HG02798 (cell line): ENCODE data around the gene RIPK3.
A peak's percentile ranks its signal among the peaks of the same experiment; 100 is the strongest.
"Not testable (repeated sequence)": the region's sequence is repeated elsewhere in the genome, so short reads cannot be mapped to it uniquely, and the experiment has no call there.

Experiments used
- ATAC-seq: cut with Tn5 transposase; IDR thresholded peaks from one replicate; pipeline ENCODE4 v1.9.1; 2021; ENCODE audit warnings: mild to moderate bottlenecking; ENCODE audit not compliant: unreplicated experiment, poor library complexity

RIPK3 gene

DNA sequence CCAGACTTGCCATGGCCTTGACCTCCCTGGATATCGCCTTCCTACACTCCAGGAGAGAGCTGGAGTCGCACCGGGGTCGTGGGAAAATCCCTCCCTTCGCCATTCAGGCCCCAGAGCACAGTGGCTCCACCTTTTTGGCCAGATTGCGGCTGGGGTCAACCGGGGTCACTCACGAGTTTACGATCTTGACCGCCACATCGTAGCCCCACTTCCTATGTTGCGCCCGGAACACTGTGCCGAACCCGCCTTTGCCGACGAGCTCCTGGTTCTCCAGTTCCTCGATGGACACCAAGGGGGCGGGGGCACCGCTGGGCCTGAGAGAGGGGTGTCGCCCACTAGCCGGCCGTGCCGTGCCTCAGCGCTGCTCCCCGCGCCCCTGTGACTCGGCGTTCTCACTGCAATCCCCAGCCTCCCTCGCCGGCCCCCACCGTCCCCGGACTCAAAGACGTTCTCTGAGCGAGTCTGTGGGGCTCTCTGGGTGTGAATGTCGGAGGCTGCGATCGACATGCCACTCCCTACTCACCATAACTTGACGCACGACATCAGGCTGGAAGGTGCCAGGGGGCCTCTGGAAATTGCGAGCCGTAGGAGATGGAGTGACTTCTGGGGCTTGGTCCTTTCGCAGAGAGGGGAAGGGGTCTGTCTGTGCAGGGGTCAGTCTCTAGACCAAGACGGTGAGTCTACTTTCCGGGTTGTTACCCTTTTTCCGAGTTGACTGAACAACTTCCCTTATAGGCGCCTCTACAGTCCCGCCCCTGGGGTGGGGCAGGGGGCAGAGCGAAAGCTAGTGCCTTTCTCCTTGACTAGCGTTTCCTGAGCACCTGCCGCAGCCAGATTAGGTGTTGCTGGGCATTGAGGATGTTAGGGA, at the start of gene RIPK3:
TSS of gene RIPK3 (minus strand) at position 708 of the 868 bp plus-strand sequence. CDS start at position 543, 165 bp downstream.
- peak; percentile 80 for ATAC-seq

DNA sequence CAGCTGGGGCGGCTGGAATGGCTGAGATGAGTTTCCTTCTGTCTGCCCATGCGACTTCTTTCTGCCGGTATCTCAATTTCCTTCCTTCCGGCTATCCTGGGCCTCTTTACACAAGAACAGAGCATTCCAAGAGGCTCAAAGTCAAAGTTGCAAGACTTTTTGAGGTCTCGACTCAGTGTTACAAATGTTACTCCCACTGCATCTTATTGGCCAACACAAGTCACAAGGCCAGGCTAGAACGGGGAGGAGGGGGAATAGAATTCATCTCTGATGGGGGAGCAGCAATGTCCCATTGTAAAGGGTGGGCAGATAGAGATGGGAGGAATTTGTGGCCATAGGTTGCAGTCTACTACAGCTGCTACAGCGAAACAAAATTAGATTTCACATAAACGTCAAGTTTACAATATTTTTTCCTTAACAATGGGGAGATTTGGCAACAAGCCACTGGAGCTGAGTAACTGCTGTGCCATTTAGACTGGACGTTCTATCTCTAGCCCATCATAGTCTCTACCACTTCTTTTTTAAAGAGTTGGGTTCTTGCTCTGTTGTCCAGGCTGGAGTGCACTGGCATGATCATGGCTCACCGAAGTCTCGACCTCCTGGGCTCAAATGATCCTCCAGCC, 49.5 kb upstream of the RIPK3 start:
- ATAC-seq = no peak

- ATAC-seq = no peak
Observed at GRCh38 chr14:24388474-24389179, 48.8 kb upstream of the RIPK3 start.

GRCh38 chr14:24387579-24387978, 47.8 kb upstream of the RIPK3 start:
- ATAC-seq = not testable (repeated sequence)

GRCh38 chr14:24387009-24387345, 47.2 kb upstream of the RIPK3 start:
- no peak for ATAC-seq

DNA sequence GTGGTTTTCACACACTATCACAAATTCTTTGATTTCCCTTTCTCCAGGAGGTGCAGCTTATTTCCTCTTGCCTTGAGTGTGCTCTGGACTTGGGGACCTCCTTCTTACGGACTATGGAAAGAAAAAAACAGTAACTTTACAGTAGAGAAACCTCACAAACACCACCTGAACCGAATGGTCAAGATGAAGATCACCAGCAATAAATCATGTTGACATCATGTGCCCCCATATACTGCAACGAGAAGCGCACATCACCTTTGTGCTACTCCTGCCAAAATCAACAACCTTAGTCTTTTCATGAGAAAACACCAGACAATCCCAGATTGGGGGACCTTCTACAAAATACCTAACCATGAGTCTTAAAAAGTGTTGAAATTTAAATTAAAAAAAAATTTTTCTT, 45.7 kb upstream of the RIPK3 start:
- no peak for ATAC-seq

DNA sequence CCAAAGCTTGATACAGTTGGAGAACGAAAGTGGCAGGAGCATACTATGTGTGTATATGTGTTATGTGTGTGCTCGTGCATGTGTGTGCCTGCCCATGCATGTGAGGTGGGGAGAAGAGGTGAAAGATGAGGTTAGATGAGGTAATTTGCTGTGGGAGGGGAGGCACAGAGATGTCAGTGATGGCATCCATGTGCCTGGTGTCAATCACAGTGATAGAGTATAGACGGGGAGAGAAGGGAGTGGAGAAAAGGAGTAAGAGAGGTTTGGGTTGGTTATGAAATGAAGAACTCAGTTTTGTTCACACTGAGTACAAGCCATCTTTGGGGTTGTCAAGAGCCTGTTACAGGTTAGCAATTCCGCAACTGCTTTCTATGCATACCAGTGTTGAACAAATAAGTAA, 44.4 kb upstream of the RIPK3 start:
- no peak for ATAC-seq

GRCh38 chr14:24382064-24382371, 42.2 kb upstream of the RIPK3 start:
- ATAC-seq = no peak

DNA sequence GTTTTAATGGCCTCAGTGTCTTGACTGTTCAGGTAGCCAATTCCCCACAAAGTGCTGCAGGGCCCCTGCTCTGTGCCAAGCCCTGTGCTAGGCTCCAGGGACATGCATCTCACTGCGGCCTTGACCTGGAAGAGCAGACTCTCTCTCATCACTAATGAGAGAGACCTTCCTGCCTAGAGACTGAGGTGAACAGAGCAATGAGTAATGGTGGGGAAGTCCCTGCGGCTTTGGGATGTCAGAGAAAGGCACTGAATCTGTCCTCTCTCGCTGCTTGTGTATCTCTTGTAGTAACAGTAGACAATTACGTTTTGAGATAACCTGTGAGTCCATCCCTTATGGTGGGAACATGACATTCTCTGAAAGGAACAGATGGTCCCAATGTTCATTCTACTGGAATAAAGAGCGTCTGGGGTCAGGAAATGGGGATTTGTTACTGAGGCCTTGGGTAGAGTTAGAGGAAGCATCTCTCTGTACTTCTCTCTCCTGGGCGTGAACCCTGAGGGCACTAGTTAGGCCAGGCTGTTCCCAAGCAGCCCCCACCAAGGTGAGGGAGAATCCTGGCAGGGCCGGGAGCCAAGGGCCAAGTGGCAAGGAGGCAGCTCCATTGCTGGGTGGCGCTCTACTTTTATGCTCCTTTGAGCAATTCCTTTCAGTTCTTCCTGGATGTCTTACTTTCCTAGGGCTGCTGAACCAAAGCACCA, 41.7 kb upstream of the RIPK3 start:
- no peak for ATAC-seq

- no peak for ATAC-seq
Observed at GRCh38 chr14:24379907-24380730, 40.3 kb upstream of the RIPK3 start.

- no peak for ATAC-seq
Observed at GRCh38 chr14:24378981-24379906, 39.5 kb upstream of the RIPK3 start.

DNA sequence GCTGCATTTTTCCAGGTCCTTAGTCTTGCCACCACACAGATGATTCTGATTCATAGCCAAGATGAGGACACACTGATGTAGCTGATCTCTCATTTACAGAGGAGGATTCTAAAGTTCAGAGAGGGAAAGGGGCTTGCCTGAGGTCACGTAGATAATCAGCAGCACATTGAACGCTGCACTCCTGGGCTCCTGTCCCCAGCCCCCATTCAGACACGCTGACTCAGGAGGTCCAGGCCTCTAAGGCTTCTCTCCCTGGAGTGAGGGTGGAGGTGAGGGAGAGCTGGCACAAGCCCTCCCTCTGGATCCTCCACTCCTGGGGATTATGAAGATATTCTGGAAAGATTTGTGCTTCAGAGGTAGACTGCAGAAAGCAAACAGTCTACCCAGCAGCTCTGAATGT, 38.5 kb upstream of the RIPK3 start:
- no peak for ATAC-seq

DNA sequence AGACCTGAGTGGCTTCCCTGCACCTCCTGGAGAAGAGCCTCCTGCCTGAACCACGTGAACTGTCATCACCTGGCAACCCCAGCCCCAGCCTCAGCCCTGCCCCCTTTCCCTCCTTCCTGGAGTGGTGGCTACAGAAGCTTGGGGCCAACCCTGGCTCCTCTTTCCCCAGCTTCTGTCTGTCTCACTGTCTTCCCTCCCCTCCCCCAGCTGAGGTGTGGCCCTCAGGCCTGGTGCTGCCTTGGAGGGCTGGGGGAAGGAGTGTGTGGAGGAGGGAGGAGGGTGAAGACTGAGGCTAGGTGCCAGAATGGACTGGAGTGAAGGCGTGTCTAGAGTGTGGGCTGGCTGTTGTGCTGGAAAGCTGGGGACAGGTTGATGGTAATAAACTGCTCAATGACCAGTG, 37.9 kb upstream of the RIPK3 start:
- ATAC-seq = no peak

GRCh38 chr14:24377126-24377525, 37.3 kb upstream of the RIPK3 start:
- no peak for ATAC-seq

GRCh38 chr14:24376448-24377070, 36.8 kb upstream of the RIPK3 start:
- ATAC-seq = no peak

DNA sequence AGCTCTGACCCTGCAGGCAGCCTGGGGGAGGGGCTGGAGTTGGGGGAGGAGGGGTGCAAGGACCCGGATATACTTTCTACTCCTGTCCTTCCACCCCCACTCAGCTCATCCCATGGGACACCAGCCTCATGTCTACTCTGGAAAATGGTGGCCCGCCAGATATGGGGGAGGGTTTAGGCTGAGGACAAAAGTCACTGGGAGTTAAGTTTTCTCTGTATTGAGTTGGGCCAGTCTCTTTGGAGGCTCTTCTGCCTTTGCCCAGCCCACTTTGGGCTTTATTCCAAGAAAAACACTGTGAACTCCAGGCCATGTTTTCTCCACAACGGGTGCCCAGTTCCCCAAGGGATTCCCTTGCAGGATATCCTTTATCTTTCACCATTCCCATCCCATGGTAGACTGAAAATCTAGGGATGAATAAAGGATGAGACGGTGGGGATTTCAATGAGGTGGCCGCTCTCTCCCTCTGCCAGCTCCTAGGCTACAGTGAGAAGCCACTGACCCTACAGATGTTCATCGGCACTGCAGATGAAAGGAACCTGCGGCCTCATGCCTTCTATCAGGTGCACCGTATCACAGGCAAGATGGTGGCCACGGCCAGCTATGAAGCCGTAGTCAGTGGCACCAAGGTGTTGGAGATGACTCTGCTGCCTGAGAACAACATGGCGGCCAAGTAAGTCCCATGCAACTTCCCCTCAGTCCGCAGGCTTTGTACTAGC, 33.1 kb upstream of the RIPK3 start:
- no peak for ATAC-seq

GRCh38 chr14:24371605-24372004, 31.8 kb upstream of the RIPK3 start:
- not testable (repeated sequence) for ATAC-seq

- ATAC-seq = no peak
Observed at GRCh38 chr14:24370748-24371147, 31.0 kb upstream of the RIPK3 start.
